H4 (cell line): ENCODE results near the gene B4GALT2. TPM values are rescaled to one million over a fixed set of nuclear protein-coding genes. Genes with fewer than 3 reads are reported as not detected.

Experiments
- total RNA-seq: library from RNA; depleted of rRNA; stranded (reverse); fragments of >200 nt; shearing (Covaris generic); gene quantifications from 2 replicates; pipeline ENCODE4 v1.2.3, GENCODE V29; 2014; rRNA removed

The B4GALT2 gene
- total RNA-seq, 1 experiment from 2014 or later, result 92.8 TPM

Other genes starting within 250 kb of the B4GALT2 start
- 0.25 TPM in 1 of 2 replicates, not detected in the other for gene ARTN, start 45.4 kb upstream of the B4GALT2 start, total RNA-seq
- gene IPO13, start 32.3 kb upstream of the B4GALT2 start, total RNA-seq, result 18.8 and 22.6 TPM in 2 replicates
- gene DPH2, start 9.2 kb upstream of the B4GALT2 start, total RNA-seq, result 28.5 and 44.1 TPM in 2 replicates
- 193 and 213 TPM in 2 replicates for gene ATP6V0B, start 4.2 kb upstream of the B4GALT2 start, total RNA-seq
- gene CCDC24, start 12.4 kb downstream of the B4GALT2 start, total RNA-seq, result 15.8 and 23.2 TPM in 2 replicates
- 9.6 and 10.0 TPM in 2 replicates for gene SLC6A9, start 52.3 kb downstream of the B4GALT2 start, total RNA-seq
- gene KLF17, start 139.6 kb downstream of the B4GALT2 start, total RNA-seq, result not detected in 2 replicates
- gene KLF18, start 162.4 kb downstream of the B4GALT2 start, total RNA-seq, result not detected in 2 replicates
- 6.3 and 15.3 TPM in 2 replicates for gene DMAP1, start 234.3 kb downstream of the B4GALT2 start, total RNA-seq